ENCODE results near the gene TMEM205. TPM values are rescaled to one million over a fixed set of nuclear protein-coding genes. Genes with fewer than 3 reads are reported as not detected.
"Not testable (repeated sequence)": the region's sequence is repeated elsewhere in the genome, so short reads cannot be mapped to it uniquely, and the experiment has no call there.

TMEM205 gene
- total RNA-seq, 2 donors from 2014 or later = 60.4 to 64.7 TPM

DNA sequence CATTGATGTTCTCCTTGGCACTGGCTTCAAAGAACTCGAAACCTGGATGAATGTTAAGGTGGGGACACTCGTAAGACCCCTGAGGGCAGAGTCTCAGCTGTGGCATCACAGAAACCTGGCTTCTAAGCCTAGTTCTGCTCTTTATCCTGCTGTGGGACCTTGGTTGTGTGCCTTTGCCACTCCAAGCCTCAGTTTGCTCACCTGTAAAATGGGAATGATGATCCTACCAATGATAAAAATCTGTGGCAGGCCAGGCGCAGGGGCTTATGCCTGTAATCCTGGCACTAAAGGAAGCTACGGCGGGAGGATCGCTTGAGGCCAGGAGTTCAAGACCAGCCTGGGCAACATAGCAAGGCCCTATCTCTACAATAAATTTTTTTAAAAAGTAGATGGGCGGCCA, 20.5 kb downstream of the TMEM205 start:
- H3K9me3 Mint-ChIP-seq = no peaks in the 10 kb centered on the region
- no peak overlapping the region for H3K4me3 Mint-ChIP-seq
- ATAC-seq (replicated peaks in 1 of 2) (no peak), DNase-seq (no peak)
- peaks cover 23% of the 10 kb centered on the region for H3K4me1 Mint-ChIP-seq (ENCODE audit: low read depth)
- peaks cover 0 to 2% of the 10 kb centered on the region in 2 donors for H3K36me3 Mint-ChIP-seq (ENCODE audit: insufficient read depth in 2 of 2)
- peaks cover 17% of the 10 kb centered on the region for H3K27me3 Mint-ChIP-seq (ENCODE audit: low read depth)
- no peak overlapping the region for H3K27ac Mint-ChIP-seq

DNA sequence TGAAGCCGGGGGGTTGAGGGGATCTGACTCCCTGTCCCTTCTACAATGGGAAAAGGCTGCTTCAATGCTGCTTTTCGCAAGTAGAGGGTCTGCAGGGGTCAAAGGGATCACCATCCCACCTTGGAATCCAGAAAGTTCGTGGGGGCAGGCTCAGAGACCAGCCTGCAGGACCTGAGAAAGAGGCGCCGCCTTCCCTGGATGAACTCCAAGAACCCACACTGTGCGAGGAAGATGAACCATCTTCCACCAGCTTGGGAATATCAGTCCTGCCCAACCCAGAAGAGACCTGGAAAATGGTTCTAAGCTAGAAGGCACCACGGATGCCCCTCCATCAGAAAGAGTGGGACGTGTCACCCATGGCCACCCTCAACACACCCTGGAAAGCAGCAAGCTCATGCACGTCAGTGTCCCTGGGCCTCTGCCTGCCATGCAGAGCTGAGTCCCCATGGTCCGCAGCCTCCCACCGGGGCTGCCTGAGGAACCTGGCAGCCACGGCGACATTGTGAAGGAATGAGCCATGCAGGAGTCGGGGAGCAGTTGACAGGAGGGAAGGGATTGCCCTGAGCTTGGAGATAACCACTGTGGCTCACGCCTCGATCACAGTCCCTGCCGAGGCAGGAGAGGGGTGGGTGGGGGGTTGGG, 21.2 kb downstream of the TMEM205 start:
- Mint-ChIP-seq H3K27ac (peak overlapping the region; percentile 96), H3K36me3 (ENCODE audit: insufficient read depth in 2 of 2) (peaks cover 0 to 2% of the 10 kb centered on the region in 2 donors), H3K4me1 (ENCODE audit: low read depth) (peaks cover 23% of the 10 kb centered on the region), H3K27me3 (ENCODE audit: low read depth) (peaks cover 17% of the 10 kb centered on the region), H3K9me3 (no peaks in the 10 kb centered on the region), H3K4me3 (peak overlapping the region; percentile 76 to 84)
- DNase-seq = no peak
- no peak for ATAC-seq (replicated peaks in 1 of 2)

DNA sequence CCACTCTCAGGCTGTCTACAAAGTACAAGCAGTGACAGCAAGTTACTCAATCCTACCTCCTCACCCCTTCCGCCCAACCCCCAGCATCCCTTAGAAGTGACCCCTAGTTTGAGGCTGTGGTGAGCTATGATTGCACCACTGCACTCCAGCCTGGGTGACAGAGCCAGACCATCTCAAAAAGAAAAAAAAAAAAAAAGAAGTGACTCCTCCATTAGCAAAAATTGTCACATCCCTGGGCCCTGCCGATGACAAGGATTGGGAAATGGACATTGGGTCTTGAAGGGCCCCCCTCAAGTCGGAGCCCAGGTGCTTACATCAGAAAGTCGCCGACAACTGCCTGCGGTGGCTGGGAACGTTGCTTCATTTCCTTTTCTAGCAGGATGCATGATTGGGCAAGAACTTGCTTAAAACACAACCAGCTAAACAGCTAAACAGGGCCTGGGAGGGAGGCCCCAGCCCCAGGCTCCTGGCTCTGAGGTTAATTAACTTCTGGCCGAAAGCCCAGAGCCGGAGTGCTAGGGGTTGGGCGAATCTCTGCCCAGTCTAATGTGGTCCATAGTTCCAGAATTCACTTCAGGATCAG, 21.9 kb downstream of the TMEM205 start:
- Mint-ChIP-seq H3K9me3 (no peaks in the 10 kb centered on the region), H3K27me3 (ENCODE audit: low read depth) (peaks cover 17% of the 10 kb centered on the region)
- peak; percentile 56 to 68 for DNase-seq

DNA sequence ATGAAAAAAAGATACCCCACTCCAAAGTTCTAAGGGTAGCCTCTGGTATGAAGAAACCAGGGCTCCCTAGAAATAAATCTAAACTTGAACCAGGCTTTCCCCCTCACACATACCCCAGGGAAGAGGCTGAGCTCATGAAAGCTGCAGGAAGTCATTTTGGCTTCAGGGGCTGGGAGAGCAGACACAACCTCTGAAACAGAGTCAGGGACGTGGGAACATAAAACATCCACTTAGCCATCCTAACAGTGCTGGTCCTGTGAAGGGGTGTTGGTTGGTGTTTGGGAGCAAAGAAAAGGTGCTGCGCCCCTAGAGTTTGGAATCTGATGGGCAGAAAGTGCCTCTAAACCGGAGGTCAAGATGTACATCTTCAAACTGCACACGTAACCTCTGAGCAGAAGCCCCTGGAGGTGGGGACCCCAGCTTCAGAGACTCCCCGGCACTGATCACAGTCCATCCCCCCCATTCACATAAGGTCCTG, 22.4 kb downstream of the TMEM205 start:
- peaks cover 0 to 2% of the 10 kb centered on the region in 2 donors for H3K36me3 Mint-ChIP-seq (ENCODE audit: insufficient read depth in 2 of 2)
- DNase-seq (no peak), ATAC-seq (replicated peaks in 1 of 2) (no peak)
- H3K27me3 Mint-ChIP-seq (ENCODE audit: low read depth) = peaks cover 17% of the 10 kb centered on the region
- H3K4me3 Mint-ChIP-seq = peak overlapping the region; percentile 76 to 84
- H3K4me1 Mint-ChIP-seq (ENCODE audit: low read depth) = peaks cover 23% of the 10 kb centered on the region
- peak overlapping the region; percentile 96 for H3K27ac Mint-ChIP-seq
- no peaks in the 10 kb centered on the region for H3K9me3 Mint-ChIP-seq

More for the DNA sequence above, 21.9 kb downstream of the TMEM205 start:
- Mint-ChIP-seq H3K36me3 (ENCODE audit: insufficient read depth in 2 of 2) (peaks cover 0 to 2% of the 10 kb centered on the region in 2 donors), H3K27ac (peak overlapping the region; percentile 96), H3K4me1 (ENCODE audit: low read depth) (peaks cover 23% of the 10 kb centered on the region), H3K4me3 (peak overlapping the region; percentile 76 to 84)
- peak; percentile 87 to 93 for ATAC-seq (replicated peaks in 1 of 2)

DNA sequence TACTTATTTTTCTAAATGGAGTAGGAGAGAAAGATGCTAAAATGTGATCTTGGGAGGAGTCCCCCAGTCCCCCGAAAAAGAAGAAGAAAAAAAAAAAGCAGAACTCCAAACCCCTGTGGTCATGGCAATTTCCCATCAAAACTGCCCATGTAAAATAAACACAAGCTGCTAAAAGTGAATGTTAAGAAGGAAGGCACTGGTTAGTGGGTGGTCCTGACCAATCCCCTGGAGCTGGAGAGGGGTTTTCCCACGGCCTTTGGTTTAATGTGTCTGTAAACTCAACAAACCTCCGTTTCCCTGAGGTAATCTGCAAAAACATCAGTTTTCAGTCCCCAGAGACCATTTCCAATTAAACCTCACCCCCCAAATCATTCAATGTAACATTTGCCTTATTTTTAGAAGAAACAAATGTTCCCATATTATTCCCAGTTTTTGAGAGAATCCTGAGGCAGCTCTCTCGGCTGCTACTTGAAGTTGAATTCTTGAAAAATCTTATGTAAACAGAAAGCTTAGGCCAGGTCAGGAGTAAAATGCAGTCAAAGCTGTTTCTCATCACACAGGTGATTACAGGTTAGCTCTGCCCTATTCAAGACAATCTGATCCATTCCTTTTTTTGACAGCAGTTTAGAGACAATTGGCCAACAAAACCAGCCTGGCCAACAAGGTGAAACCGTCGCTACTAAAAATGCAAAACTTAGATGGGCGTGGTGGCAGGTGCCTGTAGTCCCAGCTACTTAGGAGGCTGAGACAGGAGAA, 23.6 kb downstream of the TMEM205 start:
- peaks cover 0 to 2% of the 10 kb centered on the region in 2 donors for H3K36me3 Mint-ChIP-seq (ENCODE audit: insufficient read depth in 2 of 2)
- peaks cover 23% of the 10 kb centered on the region for H3K4me1 Mint-ChIP-seq (ENCODE audit: low read depth)

DNA sequence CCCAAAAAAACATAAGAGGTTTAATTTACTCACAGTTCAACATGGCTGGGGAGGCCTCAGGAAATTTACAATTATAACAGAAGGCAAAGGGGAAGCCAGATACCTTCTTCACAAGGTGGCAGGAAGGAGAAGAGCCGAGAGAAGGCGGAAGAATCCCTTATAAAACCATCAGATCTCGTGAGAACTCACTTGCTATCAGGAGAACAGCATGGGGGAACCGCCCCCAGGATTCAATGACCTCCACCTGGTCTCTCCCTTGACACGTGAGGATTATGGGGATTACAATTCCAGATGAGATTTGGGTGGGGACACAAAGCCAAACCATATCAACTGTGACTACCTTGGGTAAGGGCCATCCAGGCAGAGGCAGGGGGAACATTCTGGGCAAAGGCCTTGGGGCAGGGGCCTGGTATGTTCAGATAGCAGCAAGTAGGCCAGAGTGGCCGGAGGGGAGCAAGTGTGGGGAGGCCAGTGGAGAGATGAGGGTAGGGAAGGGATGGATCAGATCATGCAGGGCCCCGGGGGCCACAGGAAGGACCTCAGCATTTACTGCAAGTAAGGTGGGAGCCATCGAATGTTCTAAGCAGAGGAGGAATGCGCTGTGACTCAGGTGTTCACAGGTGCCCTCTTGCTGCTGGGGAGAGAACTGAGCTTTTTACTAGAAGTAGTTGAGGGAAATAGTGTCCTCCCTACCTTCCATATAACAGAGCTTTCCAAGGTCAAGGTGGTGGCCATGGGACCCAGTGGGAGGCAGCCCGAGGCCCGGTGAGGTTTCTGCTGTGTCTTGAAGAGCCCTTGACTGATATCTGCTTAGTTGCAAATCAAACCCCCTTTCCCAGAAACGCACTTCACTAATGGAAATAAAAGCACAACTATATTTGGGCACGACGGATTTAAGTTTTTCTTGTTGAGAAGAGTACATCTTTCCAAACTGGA, 24.6 kb downstream of the TMEM205 start:
- ATAC-seq (replicated peaks in 1 of 2) = no peak
- no peak overlapping the region for H3K27ac Mint-ChIP-seq

More for the DNA sequence above, 23.6 kb downstream of the TMEM205 start:
- ATAC-seq (replicated peaks in 1 of 2) (no peak), DNase-seq (no peak)
- Mint-ChIP-seq H3K9me3 (no peaks in the 10 kb centered on the region), H3K27me3 (ENCODE audit: low read depth) (peaks cover 17% of the 10 kb centered on the region), H3K27ac (no peak overlapping the region), H3K4me3 (no peak overlapping the region)

DNA sequence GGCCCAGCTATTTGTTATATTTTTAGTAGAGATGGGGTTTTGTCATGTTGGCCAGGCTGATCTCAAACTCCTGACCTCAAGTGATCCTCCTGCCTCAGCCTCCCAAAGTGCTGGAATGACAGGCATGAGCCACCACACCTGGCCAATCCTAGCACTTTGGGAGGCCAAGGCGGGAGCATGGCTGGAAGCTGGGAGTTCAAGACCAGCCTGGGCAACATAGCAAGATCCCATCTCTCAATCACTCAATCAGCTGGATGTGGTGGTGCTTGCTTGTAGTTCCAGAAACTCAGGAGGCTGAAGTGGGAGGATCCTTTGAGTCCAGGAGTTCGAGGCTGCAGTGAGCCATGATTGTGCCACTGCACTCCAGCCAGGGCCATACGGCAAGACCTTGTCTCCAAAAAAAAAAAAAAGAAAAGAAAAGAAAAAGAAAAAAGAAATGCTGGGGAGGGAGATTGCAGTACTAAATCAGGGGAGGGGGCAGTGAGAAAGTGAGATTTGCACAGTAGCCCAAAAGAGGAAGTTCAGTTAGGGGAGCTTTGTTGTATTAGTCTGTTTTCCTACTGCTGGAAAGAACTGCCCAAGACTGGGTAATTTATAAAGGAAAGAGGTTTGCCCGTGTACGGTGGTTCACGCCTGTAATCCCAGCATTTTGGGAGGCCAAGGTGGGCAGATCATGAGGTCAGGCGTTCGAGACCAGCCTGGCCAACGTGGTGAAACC, 25.6 kb downstream of the TMEM205 start:
- H3K36me3 Mint-ChIP-seq (ENCODE audit: insufficient read depth in 2 of 2); H3K9me3 Mint-ChIP-seq; ATAC-seq (replicated peaks in 1 of 2): not testable (repeated sequence)

More for the DNA sequence above, 24.6 kb downstream of the TMEM205 start:
- no peak overlapping the region for H3K4me3 Mint-ChIP-seq
- H3K9me3 Mint-ChIP-seq = no peaks in the 10 kb centered on the region
- no peak for DNase-seq
- H3K27me3 Mint-ChIP-seq (ENCODE audit: low read depth) = peaks cover 17% of the 10 kb centered on the region
- peaks cover 23% of the 10 kb centered on the region for H3K4me1 Mint-ChIP-seq (ENCODE audit: low read depth)
- H3K36me3 Mint-ChIP-seq (ENCODE audit: insufficient read depth in 2 of 2) = peaks cover 0 to 2% of the 10 kb centered on the region in 2 donors

DNA sequence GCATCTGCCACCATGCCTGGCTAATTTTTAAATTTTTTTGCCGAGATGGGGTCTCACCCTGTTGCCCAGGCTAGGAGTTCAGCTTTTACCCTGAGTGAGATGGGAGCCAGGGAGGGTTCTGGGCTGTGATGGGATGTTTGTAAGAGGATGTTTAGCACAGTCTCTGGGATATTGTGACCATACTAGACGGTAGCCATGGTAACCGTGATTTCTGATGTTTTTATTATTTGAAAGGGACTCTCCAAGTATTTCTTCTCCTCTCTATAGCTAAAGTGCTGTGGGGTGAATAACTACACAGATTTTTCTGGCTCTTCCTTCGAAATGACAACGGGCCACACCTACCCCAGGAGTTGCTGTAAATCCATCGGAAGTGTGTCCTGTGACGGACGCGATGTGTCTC, 39.7 kb downstream of the TMEM205 start:
- Mint-ChIP-seq H3K27me3 (ENCODE audit: low read depth) (no peaks in the 10 kb centered on the region), H3K4me1 (ENCODE audit: low read depth) (no peaks in the 10 kb centered on the region), H3K36me3 (ENCODE audit: insufficient read depth in 2 of 2) (no peaks in the 10 kb centered on the region), H3K4me3 (no peak overlapping the region), H3K27ac (no peak overlapping the region), H3K9me3 (no peaks in the 10 kb centered on the region)
- ATAC-seq (replicated peaks in 1 of 2) = no peak
- DNase-seq = no peak

More for the DNA sequence above, 25.6 kb downstream of the TMEM205 start:
- DNase-seq, H3K4me3 Mint-ChIP-seq, H3K27ac Mint-ChIP-seq: not testable (repeated sequence)
- Mint-ChIP-seq H3K4me1 (ENCODE audit: low read depth) (peaks cover 23% of the 10 kb centered on the region), H3K27me3 (ENCODE audit: low read depth) (peaks cover 17% of the 10 kb centered on the region)

DNA sequence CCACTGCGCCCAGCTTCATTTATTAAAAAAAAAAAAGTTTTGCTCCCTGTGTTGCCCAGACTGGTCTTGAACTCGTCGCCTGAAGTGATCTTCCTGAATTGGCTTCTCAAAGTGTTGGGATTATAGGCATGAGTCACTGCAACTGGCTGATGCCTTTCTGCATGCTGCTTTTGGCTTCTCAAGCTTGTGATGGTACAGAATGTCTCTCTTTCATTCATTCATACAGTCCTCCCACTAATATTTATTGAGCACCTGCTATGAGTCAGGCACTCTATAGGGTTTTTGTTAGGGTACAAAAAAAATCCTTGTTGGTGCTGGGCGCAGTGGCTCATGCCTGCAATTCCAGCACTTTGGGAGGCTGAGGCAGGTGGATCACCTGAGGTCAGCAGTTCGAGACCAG, 41.1 kb downstream of the TMEM205 start:
- Mint-ChIP-seq H3K27ac (no peak overlapping the region), H3K36me3 (ENCODE audit: insufficient read depth in 2 of 2) (no peaks in the 10 kb centered on the region), H3K4me3 (no peak overlapping the region), H3K27me3 (ENCODE audit: low read depth) (no peaks in the 10 kb centered on the region), H3K9me3 (no peaks in the 10 kb centered on the region), H3K4me1 (ENCODE audit: low read depth) (no peaks in the 10 kb centered on the region)
- DNase-seq (no peak), ATAC-seq (replicated peaks in 1 of 2) (no peak)

DNA sequence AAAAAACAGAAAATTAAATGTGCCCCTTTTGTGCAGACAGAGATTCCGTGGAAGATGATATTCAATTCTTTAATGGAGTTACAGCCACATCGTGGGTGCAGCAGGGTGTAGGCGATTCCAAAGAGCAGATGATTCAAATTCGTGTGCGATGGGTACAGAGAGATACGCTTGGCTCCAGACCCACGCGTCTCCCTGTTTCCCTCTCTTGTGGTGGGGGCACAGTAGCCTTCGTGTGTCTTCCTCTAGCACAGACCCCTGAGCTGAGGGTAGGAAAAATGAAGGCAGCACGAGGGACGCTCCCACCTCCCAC, 45.3 kb downstream of the TMEM205 start:
- no peak for ATAC-seq (replicated peaks in 1 of 2)
- no peak overlapping the region for H3K27ac Mint-ChIP-seq
- DNase-seq = no peak
- no peak overlapping the region for H3K4me3 Mint-ChIP-seq
- no peaks in the 10 kb centered on the region for H3K27me3 Mint-ChIP-seq (ENCODE audit: low read depth)
- H3K9me3 Mint-ChIP-seq = no peaks in the 10 kb centered on the region
- H3K4me1 Mint-ChIP-seq (ENCODE audit: low read depth) = no peaks in the 10 kb centered on the region
- no peaks in the 10 kb centered on the region for H3K36me3 Mint-ChIP-seq (ENCODE audit: insufficient read depth in 2 of 2)

DNA sequence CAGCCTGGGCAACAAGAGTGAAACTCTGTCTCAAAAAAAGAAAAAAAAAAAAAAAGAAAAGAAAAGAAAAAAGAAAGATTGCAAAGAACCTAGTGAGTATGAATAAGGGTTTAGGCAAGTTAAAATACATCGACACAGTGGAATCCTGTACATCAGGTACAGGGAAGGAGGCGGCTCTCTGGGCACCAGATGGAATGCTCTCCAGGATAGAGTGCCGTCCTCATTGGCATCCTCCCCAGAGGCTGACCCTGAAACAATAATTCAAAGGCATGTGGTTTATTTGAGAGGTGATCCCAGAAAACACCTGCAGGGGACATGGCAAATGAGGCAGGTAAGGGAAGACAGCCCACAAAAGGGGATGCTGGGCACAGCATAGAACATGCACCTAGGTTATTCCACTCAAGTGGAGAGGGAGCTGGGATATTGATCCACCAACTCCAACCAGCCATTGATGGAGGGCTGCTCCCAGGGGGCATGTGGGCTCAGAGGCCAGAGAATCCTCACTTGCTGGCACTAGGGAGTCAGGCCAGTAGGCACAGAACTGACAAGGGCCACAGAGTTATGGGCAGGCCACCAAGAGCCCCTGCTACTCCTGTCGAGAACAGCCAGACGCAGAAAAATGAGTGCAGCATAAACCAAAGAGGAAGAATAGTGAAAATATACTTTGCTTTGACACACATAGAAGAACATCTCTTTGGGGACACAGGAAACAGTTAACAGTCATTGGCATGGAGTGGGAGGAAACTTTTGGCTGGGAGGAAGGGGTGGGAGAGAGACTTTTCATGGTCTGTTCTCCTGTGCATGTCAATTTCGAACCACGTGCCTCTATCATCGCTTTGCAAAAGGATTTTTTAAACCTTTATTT, 45.9 kb downstream of the TMEM205 start:
- H3K36me3 Mint-ChIP-seq (ENCODE audit: insufficient read depth in 2 of 2) = no peaks in the 10 kb centered on the region
- H3K27me3 Mint-ChIP-seq (ENCODE audit: low read depth) = no peaks in the 10 kb centered on the region
- no peak overlapping the region for H3K4me3 Mint-ChIP-seq
- no peaks in the 10 kb centered on the region for H3K4me1 Mint-ChIP-seq (ENCODE audit: low read depth)
- DNase-seq (no peak), ATAC-seq (replicated peaks in 1 of 2) (no peak)
- H3K27ac Mint-ChIP-seq = no peak overlapping the region
- no peaks in the 10 kb centered on the region for H3K9me3 Mint-ChIP-seq
